Raji (cell line): ENCODE results near the gene SMARCC1.

Experiments
- POLR2A ChIP-seq: IDR thresholded peaks from 2 replicates; pipeline ENCODE4 v1.6.1; 2011; ENCODE audit warnings: low read depth, low read length, control low read depth; ENCODE audit not compliant: insufficient read depth

The SMARCC1 gene

GRCh38 chr3:47731061-47731460 lies 50.6 kb downstream of the SMARCC1 start:
- no peak for TF ChIP-seq POLR2A

GRCh38 chr3:47722859-47723258 lies 58.8 kb downstream of the SMARCC1 start:
- no peak for TF ChIP-seq POLR2A

GRCh38 chr3:47716656-47717055 lies 65.0 kb downstream of the SMARCC1 start:
- TF ChIP-seq POLR2A: no peak

DNA sequence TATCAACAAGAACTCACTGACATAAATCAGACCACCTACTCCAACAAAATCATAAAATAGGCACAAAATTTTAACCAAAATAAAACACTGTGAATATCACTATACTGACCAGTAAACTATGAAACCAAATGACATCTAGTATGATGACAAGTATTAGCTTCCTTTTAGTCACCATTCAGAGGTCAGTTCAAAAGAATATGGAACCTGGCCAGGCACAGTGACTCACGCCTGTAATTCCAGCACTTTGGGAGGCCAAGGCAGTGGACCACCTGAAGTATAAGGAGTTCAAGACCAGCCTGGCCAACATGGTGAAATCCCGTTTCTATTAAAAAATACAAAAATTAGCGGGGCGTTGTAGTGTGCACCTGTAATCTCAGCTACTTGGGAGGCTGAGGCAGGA lies 65.8 kb downstream of the SMARCC1 start:
- no peak for TF ChIP-seq POLR2A

DNA sequence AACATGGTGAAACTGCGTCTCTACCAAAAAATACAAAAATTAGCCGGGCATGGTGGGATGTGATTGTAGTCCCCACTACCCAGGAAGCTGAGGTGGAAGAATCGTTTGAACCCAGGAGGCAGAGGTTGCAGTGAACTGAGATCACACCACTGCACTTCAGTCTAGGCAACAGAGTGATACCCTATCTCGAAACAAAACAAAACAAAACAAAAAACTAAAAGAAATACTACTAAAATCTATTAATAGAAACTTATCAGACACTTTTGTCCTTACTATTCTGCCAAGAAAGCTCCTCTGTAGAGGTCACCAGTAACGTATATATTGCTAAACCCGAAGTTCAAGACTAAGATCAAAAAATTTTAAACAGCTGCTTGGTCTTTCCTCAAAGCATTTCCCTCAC lies 67.1 kb downstream of the SMARCC1 start:
- TF ChIP-seq POLR2A: no peak

DNA sequence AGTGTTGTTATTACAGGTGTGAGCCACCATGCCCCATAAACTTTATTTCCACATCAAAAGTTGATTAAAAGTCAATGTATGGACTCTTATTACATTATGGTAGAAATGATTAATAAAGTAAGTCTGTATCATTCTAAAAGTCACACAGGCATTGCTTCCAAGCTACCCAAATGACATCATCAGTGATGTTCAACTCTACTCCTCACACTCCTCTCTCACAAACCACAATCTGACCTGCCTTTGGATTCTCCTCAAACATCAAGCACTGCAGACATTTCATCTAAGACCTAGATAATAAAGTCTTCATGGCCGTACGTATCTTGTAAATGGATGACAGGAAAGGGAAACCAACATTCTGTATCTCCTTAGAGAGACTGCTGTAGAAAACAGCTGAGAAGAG lies 68.0 kb downstream of the SMARCC1 start:
- TF ChIP-seq POLR2A: no peak

- TF ChIP-seq POLR2A: no peak
Observed at GRCh38 chr3:47712398-47712797, 69.3 kb downstream of the SMARCC1 start.

- no peak for TF ChIP-seq POLR2A
Observed at GRCh38 chr3:47711596-47711995, 70.1 kb downstream of the SMARCC1 start.

DNA sequence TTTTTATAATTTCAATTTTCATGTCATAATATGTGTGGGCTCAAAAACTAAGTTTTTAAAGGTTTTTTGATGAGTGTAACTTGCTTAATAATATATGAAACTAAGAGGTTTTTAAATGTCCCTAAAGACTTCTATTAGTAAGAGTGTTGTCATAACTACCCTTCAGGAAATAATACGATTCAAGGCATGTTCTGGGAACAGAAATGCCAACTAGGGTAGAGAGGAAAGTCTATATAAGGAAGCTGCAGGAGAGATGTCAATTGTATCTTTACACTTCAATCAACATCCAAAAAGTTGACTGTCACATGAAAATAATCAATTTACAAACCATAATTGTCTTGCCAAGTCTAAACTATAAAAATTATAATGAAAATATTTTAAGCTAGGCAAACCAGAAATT lies 76.3 kb downstream of the SMARCC1 start:
- TF ChIP-seq POLR2A: no peak

- TF ChIP-seq POLR2A: no peak
Observed at GRCh38 chr3:47704237-47704612, 77.5 kb downstream of the SMARCC1 start.

DNA sequence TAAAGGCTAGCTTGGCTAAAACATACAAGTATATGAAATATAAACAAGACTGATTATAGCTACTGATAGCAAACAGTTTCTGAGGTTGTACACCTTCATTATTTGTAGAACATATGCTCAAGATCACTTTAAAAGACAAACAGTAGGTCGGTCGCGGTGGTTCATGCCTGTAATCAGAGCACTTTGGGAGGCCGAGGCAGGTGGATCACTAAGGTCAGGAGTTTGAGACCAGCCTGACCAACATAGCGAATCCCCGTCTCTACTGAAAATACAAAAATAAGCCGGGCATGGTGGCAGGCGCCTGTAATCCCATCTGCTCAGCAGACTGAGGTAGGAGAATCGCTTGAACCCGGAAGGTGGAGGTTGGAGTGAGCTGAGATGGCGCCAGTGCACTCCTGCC lies 80.3 kb downstream of the SMARCC1 start:
- TF ChIP-seq POLR2A: no peak

DNA sequence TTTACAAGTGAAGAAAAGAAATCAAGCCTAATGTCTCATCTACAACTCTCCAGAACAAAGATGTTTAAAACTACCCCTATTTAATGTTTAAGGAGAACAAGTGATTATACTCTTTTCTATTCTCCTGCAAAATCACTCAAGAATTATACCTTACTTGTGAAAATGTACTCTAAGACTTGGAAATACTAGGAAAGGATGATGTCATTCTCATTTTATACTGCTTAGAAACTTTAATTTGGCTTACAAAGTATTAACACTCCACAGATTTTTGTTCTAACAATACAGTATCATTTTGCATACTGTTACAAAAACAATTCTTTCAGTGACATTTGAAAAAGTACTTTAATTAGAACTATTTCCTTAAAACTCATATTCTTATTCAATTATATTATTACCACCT lies 89.5 kb downstream of the SMARCC1 start:
- TF ChIP-seq POLR2A: no peak

DNA sequence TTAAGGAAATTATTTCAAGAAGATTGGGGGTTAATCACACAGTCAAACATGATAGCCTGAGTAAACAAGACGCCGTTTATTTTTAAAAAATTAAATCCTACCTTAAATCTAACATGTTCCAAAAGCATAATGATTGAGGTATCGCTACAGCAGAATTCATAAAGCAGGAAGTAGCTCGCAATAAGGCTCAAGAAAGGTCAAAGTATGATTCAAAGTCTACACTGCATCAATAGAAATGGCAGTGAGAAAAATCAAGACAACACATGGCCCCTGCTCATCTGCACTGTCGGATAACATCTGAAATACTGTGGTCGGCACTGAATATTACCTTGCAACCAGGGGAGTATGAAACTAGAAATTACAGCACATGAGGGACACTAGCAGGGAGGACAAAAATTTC lies 93.2 kb downstream of the SMARCC1 start:
- no peak for TF ChIP-seq POLR2A

GRCh38 chr3:47685037-47685436 lies 96.7 kb downstream of the SMARCC1 start:
- TF ChIP-seq POLR2A: no peak

- no peak for TF ChIP-seq POLR2A
Observed at GRCh38 chr3:47681016-47681415, 100.7 kb downstream of the SMARCC1 start.

- TF ChIP-seq POLR2A: no peak
Observed at GRCh38 chr3:47678446-47679338, 103.0 kb downstream of the SMARCC1 start.
